Ascending aorta (tissue), 2 donors: ENCODE data around the gene ELOVL6. TPM values are rescaled to one million over a fixed set of nuclear protein-coding genes. Genes with fewer than 3 reads are reported as not detected.

Source experiments
- DNase-seq, 2 donors: peaks; one replicate each; pipeline ENCODE4 v3.0.0-alpha.2; 2019; ENCODE audit warnings: low spot score in 2 of 2
- H3K27ac ChIP-seq, 2 donors: fragments of 200-600 bp; sonication (generic); one replicate each; pipeline ENCODE4 v1.5.1; 2016 to 2017; ENCODE audit warnings: mild to moderate bottlenecking in 1 of 2
- H3K27me3 ChIP-seq: fragments of 200-600 bp; sonication (generic); one replicate; pipeline ENCODE4 v1.5.1; 2017
- H3K36me3 ChIP-seq, 2 donors: fragments of 200-600 bp; sonication (generic); one replicate each; pipeline ENCODE4 v1.5.1; 2016
- H3K4me1 ChIP-seq, 2 donors: fragments of 200-600 bp; sonication (generic); one replicate each; pipeline ENCODE4 v1.5.1; 2016 to 2017; ENCODE audit warnings: mild to moderate bottlenecking in 1 of 2
- H3K4me3 ChIP-seq, 2 donors: fragments of 200-600 bp; sonication (generic); one replicate each; pipeline ENCODE4 v1.5.1; 2016 to 2017; ENCODE audit warnings: mild to moderate bottlenecking in 1 of 2
- H3K9me3 ChIP-seq, 2 donors: fragments of 200-600 bp; sonication (generic); one replicate each; pipeline ENCODE4 v1.5.1; 2016
- intact Hi-C: fragments of 100-400 bp; cut with DNase I; formaldehyde crosslinking; loops from one replicate; pipeline ENCODE4 v1.15.1; 2023
- total RNA-seq: library from RNA; depleted of rRNA; stranded (reverse); fragments of >200 nt; gene quantifications from one replicate; pipeline ENCODE4 v1.1.0, GENCODE V29; 2016
- TF ChIP-seq, protein P1 (sequence below), 3 experiments: fragments of 200-600 bp in 2 of 3; fragments of 450-650 bp in 1 of 3; sonication (generic) in 2 of 3; IDR thresholded peaks; one replicate each; pipeline ENCODE4 v1.5.1; 2016 to 2019; ENCODE audit warnings: antibody characterized with exemption in 3 of 3, mild to moderate bottlenecking in 1 of 3, moderate library complexity in 1 of 3

The ELOVL6 gene
- total RNA-seq, 1 donor from 2014 or later, result 0.64 TPM

DNA sequence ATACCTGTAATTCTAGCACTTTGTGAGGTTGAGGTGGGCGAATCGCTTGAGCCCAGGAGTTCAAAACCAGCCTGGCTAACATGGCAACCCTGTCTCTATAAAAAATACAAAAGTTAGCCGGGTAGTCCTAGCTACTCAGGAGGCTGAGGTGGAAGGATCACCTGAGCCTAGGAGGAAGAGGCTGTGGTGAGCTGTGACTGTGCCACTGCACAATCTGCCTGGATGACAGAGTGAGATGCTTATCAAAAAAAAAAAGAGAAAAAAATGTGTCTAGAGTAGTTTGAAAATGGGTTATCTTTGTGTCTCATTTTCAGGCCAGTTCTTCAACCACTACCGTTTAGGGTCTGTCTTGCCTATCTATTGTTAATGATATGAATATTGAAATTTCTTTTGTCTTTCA is 187.6 kb downstream of the ELOVL6 start:
- intact Hi-C loops, result no loop called here
- TF ChIP-seq, protein P1, sequence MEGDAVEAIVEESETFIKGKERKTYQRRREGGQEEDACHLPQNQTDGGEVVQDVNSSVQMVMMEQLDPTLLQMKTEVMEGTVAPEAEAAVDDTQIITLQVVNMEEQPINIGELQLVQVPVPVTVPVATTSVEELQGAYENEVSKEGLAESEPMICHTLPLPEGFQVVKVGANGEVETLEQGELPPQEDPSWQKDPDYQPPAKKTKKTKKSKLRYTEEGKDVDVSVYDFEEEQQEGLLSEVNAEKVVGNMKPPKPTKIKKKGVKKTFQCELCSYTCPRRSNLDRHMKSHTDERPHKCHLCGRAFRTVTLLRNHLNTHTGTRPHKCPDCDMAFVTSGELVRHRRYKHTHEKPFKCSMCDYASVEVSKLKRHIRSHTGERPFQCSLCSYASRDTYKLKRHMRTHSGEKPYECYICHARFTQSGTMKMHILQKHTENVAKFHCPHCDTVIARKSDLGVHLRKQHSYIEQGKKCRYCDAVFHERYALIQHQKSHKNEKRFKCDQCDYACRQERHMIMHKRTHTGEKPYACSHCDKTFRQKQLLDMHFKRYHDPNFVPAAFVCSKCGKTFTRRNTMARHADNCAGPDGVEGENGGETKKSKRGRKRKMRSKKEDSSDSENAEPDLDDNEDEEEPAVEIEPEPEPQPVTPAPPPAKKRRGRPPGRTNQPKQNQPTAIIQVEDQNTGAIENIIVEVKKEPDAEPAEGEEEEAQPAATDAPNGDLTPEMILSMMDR (IDR thresholded peaks at IDR 0.05), result no peak

DNA sequence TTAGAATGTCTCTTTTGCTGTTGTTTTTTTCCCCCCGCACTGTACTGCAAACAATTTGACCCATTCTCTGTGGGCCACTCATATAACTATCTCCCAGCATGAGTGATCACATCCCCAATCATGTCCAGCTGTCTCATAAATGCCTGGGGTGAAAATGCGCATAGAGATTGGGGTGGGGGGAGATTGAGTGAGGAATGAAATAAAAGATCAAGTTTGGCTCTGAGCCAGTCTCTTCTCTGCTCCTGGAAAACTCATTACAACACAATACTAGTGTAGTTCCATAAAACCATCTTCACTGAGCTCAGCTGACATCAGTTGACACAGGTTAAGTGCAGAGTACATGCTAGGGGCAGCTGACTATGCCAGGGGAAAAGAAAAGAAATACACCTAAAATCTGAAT is 188.9 kb downstream of the ELOVL6 start:
- DNase-seq, result no peak
- no peaks in the 10 kb centered on the region for H3K27me3 ChIP-seq
- intact Hi-C loops, result no loop called here
- no peak overlapping the region for H3K27ac ChIP-seq
- H3K4me3 ChIP-seq, result no peak overlapping the region
- H3K36me3 ChIP-seq, result no peaks in the 10 kb centered on the region
- TF ChIP-seq, protein P1 (IDR thresholded peaks at IDR 0.05), result no peak
- no peaks in the 10 kb centered on the region for H3K4me1 ChIP-seq
- no peaks in the 10 kb centered on the region for H3K9me3 ChIP-seq

More for the DNA sequence above, 187.6 kb downstream of the ELOVL6 start:
- Histone ChIP-seq H3K4me1 (no peaks in the 10 kb centered on the region), H3K27me3 (no peaks in the 10 kb centered on the region), H3K36me3 (no peaks in the 10 kb centered on the region), H3K27ac (no peak overlapping the region), H3K9me3 (no peaks in the 10 kb centered on the region), H3K4me3 (no peak overlapping the region)
- DNase-seq, result no peak

DNA sequence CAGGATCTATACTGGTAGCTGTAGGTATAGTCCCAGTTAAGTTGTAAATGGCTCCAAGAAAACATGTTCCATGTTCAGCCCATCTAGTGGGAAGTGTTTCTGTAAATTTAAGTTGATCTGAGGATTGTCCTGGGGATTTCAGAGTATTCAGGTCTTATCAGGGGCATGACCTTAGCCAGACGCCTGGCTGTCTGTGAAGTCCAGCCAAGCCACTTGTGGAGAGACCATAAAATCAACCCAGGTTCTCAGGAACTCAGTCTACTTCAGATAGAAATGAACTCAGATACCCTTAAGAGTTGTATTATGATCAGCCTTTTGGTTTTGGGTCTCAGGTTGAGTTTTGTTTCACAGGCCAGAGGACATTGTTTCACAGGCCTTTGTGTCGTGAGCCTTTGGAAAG is 189.9 kb downstream of the ELOVL6 start:
- intact Hi-C loops, result no loop called here
- Histone ChIP-seq H3K9me3 (no peaks in the 10 kb centered on the region), H3K4me3 (no peak overlapping the region), H3K27ac (no peak overlapping the region), H3K4me1 (no peaks in the 10 kb centered on the region), H3K27me3 (no peaks in the 10 kb centered on the region), H3K36me3 (no peaks in the 10 kb centered on the region)
- TF ChIP-seq, protein P1 (IDR thresholded peaks at IDR 0.05), result no peak
- no peak for DNase-seq

DNA sequence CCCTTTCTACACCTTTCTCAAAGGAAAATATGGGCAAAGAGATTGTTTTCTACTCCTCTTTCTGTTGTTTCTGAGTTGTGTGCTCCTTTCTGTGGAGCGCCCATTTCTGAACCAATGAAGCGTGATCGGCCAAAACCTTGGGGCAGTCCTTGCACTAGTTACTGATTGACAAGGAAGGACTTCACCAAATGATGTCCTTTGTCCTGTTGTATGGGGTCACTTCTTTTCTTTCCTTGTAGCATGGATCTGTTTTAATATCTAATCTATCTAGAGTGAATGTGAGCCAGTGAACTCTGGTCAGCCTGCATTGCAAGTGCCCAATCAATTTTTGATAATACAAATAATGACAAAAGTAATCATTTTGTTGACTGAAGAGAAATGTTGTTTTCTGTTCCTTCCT is 191.2 kb downstream of the ELOVL6 start:
- Histone ChIP-seq H3K27me3 (no peaks in the 10 kb centered on the region), H3K9me3 (no peaks in the 10 kb centered on the region), H3K4me3 (no peak overlapping the region), H3K4me1 (no peaks in the 10 kb centered on the region), H3K36me3 (no peaks in the 10 kb centered on the region), H3K27ac (no peak overlapping the region)
- TF ChIP-seq, protein P1 (IDR thresholded peaks at IDR 0.05), result no peak
- intact Hi-C loops, result no loop called here
- DNase-seq, result no peak

DNA sequence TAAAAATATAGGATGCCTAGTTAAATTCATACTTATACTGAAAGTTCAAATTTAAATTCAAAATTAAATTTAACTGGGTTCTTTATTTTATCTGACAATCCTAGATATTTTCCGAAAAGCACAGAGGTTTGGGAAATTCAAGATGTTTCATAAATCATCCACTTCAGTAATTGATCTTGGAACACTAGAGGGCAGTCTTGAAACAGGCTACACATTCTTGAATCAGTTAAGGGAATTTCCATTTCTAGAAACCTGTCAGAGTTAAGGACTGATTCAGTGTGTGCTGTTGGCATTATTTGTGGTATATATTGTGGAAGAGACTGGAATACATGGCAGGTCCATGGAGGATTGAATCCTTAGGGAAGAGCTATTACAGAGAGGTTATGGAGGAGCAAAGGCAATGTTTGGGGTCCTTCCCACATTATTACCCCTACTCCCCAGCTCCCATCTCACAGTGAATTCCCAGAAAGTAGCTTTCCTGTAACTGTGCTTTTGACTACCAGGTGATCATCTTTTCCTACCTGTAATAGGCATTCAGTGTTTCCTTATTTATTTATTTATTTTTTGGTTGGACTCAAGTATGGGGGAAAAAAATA is 192.9 kb downstream of the ELOVL6 start:
- Histone ChIP-seq H3K27ac (no peak overlapping the region), H3K9me3 (no peaks in the 10 kb centered on the region), H3K4me3 (no peak overlapping the region), H3K27me3 (no peaks in the 10 kb centered on the region), H3K4me1 (no peaks in the 10 kb centered on the region), H3K36me3 (no peaks in the 10 kb centered on the region)
- TF ChIP-seq, protein P1 (IDR thresholded peaks at IDR 0.05), result peak; percentile 17 to 72 (median 49)
- no peak for DNase-seq
- intact Hi-C loops, result no loop called here

DNA sequence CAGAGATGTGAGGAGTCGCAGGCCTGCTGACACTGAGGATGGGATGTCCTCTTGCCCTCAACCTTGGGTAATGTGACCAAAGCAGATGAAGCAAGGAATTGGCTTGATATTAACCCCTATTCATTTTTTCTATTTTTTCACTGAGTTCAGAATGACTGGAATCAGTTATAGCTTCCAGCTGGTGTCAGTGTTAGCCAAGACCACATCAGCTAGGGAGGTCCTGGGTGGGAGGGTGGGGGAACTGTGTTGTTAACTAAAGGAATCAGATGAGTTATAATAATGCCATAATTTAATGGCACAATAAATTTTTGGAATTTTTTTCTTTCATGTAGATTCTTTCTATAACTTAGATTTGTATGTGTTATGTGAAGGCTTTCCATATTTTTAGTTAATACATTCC is 193.9 kb downstream of the ELOVL6 start:
- TF ChIP-seq, protein P1 (IDR thresholded peaks at IDR 0.05), result no peak
- intact Hi-C loops, result no loop called here
- Histone ChIP-seq H3K36me3 (no peaks in the 10 kb centered on the region), H3K27ac (no peak overlapping the region), H3K4me1 (no peaks in the 10 kb centered on the region), H3K27me3 (no peaks in the 10 kb centered on the region), H3K9me3 (no peaks in the 10 kb centered on the region), H3K4me3 (no peak overlapping the region)
- DNase-seq, result no peak
